GM15510 (cell line): ENCODE measurements around the gene DEAF1.
A peak's percentile ranks its signal among the peaks of the same experiment; 100 is the strongest.

Experiments used
- POLR2A ChIP-seq: IDR thresholded peaks from 3 replicates; pipeline ENCODE4 v1.6.1; 2011; ENCODE audit warnings: borderline replicate concordance; ENCODE audit not compliant: insufficient read length; ENCODE audit errors: extremely low read depth

Gene DEAF1

DNA sequence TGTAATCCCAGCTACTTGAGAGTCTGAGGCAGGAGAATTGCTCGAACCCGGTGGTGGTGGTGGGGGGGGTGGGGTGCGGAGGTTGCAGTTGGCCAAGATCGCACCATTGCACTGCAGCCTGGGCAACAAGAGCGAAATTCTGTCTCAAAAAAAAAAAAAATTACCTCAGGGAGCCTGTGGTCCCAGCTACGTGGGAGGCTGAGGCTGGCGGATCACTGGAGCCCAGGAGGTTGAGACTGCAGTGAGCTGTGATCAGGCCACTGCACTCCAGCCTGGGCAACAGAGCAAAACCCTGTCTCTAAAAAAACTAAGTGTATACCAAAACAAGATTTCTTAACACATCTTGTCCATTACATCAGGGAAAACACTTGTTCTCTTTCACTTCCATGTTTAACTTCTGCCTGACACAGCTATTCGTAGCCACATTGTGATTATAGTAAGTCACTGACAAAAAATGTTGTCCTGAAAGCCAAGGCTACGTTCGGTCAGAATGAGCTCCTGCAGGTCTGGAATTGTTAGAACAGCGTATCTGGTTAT is 2.0 kb upstream of the DEAF1 start:
- no peak for TF ChIP-seq POLR2A

DNA sequence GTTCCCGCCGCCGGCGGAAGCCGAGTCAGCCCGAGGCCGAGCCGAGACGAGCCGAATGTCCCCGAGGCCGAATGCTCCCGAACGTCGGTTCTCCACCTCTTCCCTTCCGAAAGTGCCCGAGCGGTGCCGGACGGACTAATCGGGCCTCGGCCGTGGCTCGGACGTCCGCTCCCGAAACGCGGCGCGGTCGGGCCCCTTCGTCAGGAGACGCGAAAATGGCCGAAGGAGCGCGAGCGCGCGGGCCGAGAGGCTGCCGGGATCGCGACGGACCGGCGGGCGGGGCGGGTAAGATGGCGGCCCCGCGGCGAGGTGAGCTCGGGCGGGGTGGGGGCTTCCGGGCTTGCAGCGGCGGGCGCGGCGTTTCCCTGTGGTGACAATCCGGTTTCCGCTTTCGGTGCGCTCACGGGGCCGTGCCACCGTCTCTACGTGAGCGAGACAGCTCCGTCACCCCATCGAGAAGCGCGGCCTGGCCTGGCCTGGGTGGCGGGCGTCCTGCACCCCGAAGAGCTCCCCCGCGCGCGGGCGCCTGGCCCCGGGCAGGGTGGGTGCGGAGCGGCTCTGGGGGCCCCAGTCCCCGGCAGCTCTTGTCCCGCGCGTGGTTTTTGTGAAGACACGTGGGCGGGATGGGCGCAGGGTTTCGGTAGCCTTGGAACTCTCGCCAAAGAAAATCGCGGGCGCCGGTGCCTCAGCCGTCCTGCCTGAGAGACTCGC is 671 bp upstream of the DEAF1 start, which contains the start of gene TMEM80:
TSS of gene TMEM80 (plus strand) at position 279 of the 711 bp plus-strand sequence. CDS start at position 291, 12 bp downstream.
- TF ChIP-seq POLR2A, result peak; percentile 80

DNA sequence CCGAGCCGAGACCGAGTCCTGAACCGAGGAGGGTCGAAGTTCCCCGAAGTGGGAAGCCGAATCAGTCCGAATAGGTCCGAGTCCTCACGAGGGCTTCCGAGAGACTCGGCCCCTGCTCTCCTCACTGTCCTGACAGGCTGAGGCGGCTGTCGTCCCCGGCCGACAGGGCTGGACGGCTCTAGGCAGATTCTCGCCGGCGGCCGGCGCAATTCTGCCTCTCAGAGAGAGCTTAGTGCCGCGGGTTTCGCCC is 191 bp upstream of the DEAF1 start:
- no peak for TF ChIP-seq POLR2A

DNA sequence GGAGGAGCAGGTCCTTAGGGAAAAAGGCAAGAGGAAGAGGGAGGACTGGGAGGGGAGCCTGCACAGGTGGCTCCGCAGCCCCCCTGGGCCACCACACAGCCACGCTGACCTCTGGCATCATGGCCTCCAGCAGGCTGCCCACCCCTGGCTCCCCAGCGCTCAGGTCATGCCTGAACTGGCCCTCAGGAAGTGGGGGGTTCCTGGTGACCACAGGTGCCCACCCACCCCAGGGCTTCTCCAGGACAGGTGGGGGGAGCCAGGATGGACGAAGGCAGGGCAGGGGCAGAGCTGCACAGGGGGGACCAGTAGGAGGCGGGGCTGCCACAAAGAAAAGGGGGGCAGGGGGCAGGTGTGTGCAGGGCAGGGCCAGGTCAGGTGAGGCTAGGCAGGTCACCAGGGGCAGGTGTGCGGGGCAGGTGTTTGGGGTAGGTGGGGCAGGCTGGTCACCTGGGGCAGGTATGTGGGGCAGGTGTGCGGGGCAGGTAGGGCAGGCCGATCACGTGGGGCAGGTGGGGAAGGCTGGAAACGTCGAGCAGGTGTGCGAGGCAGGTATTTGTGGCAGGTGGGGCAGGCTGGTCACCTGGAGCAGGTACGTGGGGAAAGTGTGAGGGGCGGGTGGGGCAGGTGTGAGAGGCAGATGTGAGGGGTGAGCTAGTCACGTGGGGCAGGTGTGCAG is 997 bp downstream of the DEAF1 start:
- no peak for TF ChIP-seq POLR2A

DNA sequence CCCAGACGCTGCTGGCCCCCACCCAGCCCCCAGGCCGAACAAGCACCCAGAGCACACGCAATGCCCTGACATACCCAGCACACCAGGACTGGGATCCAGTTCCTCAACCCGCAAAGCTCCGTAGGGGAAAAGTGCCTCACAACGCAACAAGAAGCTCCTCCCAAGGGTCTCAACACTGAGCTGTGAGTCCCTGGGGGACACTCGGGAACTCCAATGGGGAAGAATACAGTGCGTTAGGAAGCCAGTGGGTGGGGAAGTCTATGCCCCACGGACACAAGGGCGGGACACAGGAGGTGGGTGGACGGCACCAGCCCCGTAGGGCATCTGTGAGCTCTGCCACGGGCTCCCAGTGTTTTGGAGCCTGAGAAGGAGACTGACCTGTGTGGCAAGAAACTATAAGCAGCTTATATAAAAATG is 1.6 kb downstream of the DEAF1 start:
- no peak for TF ChIP-seq POLR2A

DNA sequence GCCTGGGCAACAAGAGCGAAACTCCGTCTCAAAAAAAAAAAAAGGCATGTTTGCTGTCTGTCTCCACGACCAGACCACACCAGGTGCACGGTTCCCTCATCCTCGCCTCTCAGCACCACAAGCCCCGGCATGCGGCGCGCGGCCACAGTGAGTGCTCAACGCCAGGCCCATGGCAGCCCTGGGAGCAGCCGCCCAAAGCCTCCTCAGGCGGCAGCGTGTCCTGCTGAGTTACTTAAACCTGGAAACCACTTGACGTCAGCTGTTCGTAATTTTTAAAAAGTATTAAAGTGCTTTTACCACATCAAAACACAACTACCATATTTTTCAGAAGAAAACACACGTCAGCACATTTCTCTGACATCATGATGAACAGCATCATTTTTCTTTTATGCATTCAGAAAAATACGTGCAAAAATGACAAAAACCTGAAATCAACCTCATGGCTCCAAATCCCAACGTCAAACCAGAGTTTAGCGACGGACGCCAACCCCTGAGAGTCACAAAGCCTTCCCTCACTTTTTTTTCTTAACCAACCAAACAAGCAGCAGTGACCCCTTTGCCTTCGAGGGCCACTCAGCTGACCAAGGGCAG is 2.1 kb downstream of the DEAF1 start:
- TF ChIP-seq POLR2A, result no peak

DNA sequence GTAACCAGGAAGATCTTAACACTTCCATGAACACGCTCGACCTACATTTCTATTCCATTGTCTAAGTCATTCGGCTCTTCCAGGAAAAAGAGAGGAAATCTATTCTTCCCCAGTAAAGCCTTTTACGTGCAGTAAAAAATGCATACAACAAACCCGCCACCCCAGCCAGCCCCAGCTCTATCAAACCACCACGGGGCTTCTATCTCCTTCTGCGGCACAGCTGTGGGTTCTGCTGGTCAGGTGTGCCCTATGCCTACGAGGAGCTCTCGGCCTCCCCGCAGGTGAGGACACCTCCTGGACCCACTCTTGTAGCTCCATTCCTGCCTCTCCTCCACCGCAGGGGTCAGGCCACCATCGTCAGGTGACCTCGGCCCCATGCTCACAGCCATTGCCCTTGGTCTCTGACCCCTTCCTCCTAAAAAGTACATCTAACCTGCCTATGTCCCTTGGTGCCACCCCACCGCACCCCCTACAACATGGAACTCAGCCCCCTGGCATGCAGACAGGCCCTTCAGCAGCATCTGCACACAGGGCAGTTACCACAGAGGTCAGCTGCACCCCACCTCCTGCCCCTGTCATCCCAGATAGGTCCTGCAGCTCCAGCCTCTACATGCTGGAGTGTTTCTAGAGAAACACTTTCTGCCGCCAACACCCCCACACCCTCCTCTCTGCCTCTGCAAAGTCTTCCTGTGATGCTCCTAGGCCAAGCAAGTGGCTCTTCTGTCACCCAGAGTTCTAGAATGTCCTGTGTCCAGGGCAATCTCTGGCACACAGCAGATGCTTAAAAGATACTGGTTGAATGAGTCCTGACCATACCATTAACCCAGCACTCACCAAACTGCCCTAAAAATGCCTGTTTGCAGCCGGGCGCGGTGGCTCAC is 3.1 kb downstream of the DEAF1 start:
- TF ChIP-seq POLR2A, result no peak

DNA sequence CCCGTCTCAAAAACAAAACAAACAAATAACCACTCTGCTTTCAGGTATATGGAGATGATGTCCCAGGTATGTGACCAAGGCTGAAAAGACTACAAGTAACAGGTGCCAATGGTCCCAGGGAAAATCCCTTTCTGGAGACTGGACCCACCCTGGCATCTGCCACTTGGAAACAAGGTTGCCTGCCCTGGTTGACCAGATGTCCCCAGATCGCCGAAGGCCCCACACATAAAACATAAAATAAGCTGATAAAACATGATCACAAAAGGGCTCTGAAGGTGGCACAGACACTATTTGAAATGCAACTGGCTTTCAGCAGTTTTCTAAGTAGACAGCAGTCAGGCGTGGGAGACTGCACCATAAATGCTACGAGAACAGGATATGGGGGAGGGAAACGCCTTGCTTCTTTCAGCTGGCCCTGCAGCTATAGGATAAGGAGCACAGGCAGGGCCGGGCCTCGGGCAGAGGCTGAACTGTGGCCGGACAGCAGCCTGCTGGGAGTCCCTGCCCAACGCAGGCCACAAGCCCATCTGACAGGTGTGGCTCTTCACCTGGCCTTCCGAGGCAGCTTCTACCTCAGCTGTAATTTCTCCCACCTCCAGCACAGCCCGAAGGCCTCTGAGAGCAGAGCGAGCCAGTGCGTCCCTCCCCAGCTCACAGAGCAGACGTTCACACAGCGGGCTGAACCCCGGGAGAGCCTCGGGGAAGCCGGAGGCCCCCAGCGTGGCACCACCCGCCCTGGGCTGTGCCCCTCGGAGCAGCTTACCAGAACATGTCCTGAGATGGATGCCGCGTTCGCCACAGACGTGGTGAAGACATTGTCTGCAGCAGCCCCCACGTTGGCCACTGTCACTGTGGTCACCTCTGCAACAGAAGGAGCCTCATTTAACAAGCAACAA is 4.0 kb downstream of the DEAF1 start:
- TF ChIP-seq POLR2A, result no peak

DNA sequence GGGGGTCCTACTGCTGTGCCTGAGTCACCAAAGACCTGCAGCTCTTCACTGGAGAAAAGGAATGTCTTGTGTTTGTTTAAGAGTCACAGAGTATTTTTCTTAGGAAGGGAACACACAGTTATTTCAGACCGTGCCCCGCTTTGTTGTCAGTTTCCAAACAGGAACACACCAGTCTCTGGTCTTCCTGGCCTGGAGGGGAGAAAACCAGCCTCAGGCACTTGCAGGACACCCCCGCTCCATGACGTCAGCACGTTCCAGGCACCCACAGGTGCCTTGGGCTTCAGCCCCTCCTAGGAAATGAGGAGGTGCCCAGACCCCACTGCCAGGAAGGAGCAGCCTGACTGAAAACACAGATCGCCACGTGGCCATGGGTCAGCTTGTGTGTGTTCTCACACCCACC is 5.4 kb downstream of the DEAF1 start:
- TF ChIP-seq POLR2A, result no peak

DNA sequence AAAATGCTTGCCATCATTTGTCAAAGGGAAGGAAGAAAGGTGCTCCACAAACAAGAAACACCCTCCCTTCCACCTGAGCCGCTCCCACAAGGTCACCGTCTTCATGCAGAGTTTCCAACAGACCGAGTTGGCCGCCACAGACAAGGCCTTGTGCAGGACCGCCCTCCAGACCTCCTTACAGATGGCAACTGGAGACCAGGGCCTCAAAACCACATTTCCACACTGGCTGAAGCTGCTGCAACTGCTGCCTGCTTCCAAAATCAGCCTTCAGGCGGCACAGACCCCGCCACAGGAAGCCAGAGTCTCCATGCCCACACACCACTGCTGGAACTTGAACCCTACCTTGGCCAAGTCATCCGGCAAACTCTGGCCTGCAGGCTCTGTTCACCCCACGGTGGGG is 6.3 kb downstream of the DEAF1 start:
- no peak for TF ChIP-seq POLR2A

DNA sequence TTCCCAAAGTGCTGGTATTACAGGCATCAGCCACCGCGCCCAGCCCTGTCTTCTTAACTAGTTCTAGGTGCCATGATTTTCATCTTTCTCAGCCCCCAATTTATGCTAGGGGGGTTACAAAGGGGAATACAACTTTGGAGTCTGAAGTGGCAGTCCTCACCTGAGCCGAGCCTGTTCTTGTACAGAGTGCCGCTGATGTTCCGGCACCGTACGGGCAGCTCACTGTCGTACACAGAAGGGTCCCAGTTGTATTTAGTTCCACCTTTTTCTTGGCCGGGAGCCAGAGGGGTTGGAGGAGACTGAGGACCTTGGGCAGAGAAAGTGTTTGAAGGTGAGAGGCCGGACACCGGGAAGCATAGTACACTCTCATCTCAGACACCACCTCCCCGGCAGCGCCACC is 7.3 kb downstream of the DEAF1 start:
- TF ChIP-seq POLR2A, result no peak

DNA sequence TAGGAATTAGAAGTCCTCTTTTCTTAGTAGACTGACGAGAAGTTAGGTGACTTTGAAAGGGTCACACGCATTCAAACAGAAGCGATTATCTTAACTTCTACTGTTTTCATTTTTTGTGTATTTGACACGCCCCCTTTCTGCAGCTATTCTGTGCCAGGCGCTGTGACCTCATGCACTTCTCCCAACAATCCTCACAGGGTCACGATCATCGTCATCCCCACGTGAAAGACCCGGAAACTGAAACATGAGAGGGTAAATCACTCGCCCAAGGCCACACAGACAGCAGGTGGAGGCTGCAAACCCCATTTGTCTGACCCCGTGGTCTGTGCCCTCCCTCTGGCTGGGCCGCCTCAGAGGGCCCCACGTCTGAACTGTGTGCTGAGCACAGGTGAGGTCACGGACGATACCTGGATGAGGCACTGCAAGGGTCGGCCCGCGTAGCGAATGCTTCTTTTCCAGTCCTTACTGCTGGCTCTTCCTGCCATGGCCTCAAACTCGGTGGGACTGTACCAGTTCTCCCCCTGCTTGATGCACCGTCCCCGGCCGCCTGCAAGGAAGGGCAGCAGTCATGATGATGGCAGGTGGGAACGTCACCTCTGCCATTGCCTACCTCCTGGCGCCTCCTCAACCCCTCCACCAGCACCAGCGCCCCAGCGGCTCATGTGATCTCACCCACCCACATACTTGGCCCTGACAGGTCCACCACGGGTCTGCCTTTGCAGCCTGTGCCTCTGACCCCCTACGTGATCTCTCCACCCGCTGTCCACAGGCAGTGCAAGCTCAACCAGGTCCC is 8.4 kb downstream of the DEAF1 start:
- no peak for TF ChIP-seq POLR2A

DNA sequence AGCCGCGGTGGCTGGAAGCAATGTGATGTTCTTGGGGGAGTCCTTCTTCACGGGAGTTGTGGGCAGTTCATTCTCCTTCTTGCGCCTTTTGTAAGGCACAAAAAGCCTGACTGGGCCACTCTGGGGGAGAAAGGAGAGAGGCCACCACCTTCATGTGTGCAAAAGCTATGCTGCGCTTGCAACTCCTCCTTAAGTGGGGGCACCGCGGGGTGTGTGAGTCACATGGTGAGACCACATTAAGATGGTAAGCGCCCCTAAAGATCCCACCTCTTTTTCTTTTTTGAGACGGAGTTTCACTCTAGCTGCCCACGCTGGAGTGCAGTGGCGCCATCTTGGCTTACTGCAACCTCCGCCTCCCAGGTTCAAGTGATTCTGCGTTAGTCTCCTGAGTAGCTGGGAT is 14.1 kb downstream of the DEAF1 start:
- no peak for TF ChIP-seq POLR2A
